GM18858 (cell line): Measurements from ENCODE around the gene ZNF302.
A peak's percentile ranks its signal among the peaks of the same experiment; 100 is the strongest.
"Not testable (repeated sequence)": the region's sequence is repeated elsewhere in the genome, so short reads cannot be mapped to it uniquely, and the experiment has no call there.

Experiments used
- ATAC-seq: cut with Tn5 transposase; IDR thresholded peaks from one replicate; pipeline ENCODE4 v1.9.1; 2021; ENCODE audit not compliant: unreplicated experiment

ZNF302 gene

DNA sequence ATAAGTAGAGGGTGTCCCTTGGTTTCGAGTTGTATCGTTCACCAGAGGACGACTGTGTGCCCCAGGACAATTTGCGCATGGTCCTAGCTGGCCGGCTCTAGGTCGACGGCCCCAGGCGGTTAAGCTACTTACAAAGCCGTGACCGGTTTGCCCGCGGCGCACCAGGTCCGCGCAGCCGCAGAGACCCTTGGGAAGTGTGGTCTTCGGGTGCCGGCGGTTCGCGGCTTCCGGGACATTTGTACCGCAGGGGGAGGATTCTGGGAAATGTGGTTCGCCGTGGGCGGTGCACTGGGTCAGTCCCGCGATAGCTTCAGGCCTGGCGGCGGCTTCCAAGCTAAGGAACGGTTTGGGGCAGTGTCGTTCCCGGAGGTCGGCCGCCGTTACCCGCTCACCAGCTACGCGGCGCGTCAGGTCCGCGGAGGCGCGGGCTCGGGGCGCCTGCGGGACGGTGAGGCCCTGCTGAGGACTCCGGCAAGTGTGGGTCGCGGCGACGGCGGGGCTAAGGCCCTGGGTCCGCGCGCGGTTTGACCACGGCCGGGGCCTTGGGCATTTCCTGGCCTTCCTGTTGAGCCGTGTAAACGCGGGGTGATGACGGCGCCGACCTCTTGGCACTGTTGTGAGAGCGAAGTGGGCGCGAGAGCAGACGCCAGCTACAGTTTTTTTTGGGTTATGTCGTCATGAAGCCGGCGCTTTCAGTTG, at the start of gene ZNF302:
TSS of gene ZNF302 (plus strand) at position 293 of the 699 bp plus-strand sequence. CDS start 1,127 bp downstream, outside the sequence.
- ATAC-seq = peak; percentile 81

DNA sequence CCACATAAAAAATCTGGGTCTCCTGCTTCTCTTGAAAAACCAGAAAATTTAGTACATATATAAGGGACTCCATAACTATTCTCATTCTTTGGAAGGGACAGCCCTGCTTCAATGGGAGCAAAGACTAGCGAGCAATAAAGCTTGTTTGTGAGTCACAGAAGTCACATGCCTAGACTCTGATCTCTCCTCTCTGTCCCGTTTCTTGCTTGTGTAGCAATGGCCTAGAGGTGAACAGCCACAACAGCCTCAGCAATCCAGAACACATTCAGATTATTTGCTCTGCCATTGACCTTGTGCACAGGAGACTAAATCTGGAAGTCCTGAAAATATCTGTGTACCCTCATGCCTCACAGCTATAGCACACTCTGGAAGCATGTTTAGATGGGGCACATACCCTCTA, 43.7 kb upstream of the ZNF302 start:
- ATAC-seq = no peak

DNA sequence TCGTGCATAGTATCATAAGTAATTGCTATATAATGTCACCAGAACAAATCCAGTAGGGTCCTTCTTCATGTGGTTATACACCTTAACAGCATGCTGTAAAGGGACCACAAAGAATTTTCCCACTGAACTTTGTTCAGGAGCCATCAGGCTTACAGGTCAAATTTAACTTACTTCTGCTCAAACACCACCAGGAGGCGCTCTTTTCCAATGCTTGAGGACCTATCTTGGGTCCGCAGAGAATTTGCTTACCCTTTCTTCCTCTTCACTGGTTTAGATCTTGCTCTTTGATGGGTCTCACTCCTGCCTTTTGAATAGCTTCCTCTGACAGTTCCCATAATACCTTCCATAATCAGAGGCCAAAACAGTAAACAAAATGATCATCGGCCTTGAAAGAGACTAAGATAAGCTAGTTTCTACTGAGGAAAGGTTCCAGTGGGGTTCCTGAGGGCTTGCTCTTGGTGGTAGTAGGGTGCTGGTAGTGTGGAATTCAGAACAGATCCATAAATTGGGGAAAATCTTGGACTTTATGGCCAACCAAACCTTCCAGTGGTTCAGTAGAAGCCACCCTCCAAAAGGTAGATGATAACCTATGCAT, 37.9 kb upstream of the ZNF302 start:
- no peak for ATAC-seq

DNA sequence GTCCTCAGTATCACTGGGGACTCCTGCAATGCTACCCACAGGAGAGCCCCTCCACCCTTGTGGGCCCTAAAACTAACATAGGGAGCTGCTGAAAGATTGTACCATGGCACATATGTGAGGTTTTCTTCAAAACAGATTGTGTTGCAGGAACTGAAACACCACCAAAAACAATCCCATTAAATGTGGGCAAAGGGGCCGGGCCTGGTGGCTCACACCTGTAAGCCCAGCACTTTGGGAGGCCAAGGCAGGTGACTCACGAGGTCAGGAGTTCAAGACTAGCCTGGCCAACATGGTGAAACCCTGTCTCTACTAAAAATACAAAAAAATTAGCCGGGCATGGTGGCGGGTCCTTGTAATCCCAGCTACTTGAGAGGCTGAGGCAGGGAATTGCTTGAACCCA, 35.2 kb upstream of the ZNF302 start:
- ATAC-seq = no peak

DNA sequence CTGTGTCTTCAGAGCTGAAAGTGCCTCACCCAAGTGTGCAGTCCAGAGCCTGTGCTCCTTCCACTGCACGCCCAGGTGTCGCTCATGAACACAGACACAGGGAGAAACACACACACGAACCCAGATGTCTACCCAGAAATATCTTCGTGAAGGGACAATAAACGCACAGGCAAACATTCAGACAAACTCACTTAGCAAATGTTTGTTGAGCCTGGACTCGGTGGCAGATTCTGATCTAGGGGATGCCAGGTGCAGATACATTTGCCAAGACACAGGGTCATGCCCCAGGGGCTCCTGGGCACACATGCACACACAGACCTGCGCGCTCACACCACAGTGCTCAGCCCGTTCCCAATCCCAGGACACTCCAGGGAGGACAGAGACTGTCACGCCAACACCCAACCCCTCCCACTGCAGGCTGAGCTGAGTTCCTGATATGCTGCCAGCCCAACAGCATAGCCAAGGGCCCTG, 32.5 kb upstream of the ZNF302 start:
- ATAC-seq = no peak

DNA sequence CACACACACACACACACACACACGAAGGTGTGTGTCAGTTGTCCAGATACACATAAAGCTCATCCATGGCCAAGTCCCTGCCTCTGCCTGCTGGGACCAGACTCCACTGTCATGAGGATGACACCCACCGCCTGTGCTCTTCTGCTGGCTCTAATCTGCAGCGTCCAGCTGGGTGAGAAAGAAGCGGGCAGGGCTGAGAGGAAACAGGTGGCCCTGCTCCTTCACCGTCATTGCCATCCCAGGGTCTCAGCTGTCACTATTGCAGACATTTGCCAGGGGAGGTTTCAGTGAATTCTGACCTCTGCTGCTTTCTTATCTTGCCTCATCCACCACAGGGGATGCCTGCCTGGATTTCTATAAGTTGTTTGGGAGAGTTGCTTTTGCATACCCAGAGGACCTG, 31.9 kb upstream of the ZNF302 start:
- ATAC-seq = no peak

DNA sequence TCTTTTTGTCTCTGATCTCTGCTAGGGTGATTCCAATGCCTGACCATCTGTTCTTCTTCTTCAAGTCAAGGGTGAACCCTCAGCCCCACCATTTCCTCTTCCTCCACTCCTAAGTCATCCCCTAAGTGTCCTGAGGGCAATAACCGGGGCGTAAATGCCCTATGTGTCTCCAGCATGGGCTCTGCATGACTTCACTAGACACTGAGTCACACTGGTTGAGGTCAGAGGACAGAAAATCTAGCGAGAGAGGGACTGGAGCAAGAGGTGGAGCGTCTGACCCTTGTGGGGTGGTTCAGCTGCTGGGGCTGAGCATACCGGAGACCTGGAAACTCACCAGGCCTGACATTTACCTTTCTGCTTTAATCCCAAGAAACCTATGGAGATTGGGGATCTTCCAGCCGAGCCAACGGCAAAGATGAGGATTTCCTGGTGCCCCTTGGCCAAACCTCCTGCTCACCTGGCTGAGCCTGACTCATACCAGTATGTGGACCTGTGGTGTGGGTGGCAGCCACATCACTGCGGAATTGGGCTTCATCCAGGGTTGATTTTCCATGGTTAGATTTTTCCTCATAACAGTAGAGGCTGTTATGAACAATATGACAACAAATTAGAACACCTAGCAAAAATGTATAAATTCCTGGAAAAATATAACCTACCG, 27.5 kb upstream of the ZNF302 start:
- no peak for ATAC-seq

DNA sequence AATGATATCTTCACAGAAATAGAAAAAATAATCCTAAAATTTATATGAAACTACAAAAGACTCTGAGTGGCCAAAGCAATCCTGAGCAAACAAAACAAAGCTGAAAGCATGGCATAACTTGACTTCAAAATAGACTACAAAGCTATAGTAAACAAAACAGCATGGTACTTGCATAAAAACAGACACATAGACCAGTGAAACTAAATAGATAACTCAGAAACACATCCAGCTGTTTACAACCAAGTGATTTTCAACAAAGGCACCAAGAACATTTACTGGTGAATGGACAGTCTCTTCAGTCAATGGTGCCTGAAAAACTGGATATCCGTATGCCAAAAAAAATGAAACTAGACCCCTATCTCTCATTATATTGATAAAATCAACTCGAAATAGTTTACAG, 25.7 kb upstream of the ZNF302 start:
- no peak for ATAC-seq

DNA sequence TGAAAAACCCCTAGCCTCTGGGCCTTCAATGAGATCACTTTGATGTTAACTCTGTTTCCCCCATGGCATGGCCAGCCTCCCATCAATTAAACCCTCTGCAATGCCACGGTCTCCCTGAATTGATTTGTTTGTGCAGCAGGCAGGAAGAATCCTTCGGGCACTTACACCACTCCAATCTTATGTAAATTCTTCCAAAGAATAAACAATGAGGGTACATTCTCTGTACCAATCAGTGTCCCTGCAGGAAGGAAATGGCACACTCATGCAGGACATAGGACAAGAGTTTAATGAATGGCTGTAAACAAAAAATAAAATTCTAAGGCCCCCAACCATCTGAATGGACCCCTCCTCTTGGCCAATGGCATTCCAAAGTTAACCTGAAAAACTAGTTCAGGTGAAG, 22.7 kb upstream of the ZNF302 start:
- no peak for ATAC-seq

DNA sequence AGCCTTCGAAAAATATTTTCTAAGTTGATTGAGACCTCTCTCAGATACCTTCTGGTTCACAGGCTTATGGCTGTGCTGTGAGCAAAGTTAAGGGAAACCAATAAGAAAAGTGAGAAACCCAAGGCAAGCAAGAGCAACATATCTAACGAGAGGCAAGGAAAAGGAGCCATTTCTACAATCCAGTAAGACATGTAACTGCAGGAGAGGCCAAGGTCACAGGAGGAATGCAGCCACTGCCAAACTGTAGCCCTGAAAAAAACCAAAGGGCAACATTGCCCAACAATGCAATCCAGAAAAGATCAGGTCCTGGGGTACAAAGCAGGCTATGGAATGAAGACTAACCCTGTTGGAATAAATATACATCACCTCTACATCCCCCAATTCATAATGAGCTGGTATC, 21.8 kb upstream of the ZNF302 start:
- ATAC-seq = no peak

DNA sequence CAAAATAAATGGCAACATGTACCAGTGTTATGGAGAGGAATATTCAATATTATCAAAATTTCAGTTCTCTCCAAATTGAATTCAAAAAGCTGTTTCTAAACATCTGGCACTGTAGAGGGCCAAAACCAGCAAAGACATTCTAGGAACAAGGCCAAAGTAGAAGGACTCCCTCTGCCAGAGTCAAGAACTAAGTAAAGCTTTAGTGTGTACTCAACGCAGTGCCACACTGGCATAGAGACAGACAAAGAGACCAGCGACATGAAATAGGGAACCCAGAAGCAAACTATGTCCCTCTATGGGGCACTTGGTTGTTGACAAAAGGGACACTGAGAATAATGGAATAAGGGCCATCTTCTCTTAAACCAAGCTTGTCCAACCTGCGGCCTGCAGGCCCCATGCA, 16.1 kb upstream of the ZNF302 start:
- ATAC-seq = no peak

DNA sequence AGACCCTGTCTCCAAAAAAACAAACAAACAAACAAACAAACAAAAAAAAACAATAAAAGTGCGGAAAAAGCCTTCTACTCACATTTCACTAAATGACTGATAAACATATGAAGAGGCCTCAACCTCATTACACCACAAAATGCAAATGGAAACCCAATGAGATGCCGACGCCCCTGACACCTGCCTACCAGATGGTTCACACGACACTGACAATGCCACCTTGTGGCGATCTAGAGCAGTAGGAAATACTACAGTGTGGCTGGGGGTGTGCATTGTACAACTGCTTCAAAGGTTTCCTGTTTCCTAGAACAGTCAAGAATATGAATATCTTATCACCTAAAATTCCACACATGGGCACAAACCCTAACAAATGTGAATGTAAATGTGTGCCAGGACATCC, 14.6 kb upstream of the ZNF302 start:
- ATAC-seq = no peak

DNA sequence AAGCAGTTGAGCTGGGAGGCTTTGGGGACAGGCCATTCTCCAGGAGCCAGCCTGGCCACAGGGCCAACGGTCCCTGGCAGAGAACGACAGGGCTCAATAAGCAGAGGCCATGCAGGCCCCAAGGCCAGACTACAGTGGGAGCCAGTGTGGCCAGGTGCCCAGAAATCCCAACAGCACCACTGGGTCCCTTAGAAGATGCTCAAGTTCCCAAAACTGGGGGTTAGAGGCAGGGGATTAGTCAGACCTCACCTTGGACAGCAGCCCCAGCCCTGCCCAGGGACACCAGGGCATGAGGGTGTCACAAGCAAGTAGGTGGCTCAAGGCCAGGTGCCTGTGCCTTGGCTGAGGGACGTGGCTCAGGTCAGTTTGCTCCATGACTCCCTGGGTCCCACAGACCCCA, 13.3 kb upstream of the ZNF302 start:
- ATAC-seq = no peak

DNA sequence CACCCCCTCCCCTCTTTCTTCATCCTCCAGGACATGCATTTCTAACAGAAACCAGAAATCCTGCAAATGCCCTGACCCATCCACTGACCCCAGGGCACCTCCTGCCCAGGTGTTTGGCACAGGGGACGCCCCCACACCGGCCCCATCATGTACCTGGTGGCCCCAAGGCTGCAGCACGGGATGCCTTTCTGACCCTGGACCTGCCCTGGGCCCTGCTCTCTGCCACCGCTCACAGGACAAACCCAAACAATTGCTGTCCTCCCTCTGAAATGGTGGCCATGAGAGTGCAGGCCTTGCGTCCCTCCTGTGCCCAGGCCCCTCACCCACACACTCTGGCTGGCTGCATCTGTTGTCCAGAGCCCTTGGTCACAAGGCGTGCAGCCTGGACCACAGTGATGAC, 12.6 kb upstream of the ZNF302 start:
- no peak for ATAC-seq

DNA sequence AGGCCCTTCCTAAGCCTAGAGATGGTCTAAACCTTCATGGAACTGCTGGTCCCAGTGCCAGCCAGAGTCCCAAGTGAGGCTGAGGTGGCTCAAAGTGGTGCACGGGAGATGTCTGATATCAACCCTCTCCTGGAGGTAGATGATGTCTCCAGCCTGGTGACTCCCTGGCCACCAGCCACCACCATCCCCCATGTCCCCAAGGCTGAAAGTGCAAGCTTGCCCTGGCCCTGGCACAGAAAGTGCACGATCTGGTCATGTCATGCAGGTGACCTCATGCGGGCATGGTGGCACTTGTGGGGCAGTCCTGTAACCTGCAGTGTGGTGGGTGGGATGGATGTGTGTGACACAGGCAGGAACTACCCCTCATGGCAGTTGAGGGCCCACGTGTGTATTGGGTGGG, 12.2 kb upstream of the ZNF302 start:
- not testable (repeated sequence) for ATAC-seq

DNA sequence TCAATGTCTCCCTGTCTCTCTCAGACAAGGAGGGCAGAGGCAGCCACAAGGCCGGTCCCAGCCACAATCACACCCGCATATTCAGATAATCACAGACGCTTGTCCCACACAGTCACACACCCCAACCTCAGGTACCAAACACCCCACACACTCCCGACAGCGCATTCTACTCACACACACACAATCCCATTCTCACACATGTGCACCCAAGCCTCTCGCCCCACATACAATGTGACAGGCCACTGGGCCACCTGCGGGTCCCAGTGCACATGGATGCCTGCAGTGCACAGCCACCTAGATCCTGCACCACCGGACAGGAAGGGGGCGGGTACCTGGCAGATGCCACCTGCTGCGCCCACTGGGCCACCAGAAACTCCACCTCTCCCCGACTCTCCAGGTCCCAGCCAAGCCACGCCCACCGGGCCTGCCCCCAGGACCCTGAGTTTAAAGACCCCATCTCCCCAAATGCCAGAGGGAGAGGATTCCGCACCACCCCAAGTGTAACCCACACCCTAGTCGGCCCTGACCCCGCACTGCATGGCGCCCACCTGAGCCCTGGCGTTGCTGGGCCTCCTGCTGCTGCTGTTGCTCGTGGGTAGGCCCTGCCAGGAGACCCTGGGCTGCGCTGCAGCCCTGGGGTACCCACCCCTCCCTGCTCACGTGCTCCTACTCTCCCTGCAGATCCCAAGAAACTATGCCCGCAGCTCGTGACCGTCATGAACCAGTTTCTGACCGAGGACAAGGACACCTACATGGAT, 11.1 kb upstream of the ZNF302 start:
- ATAC-seq = no peak

DNA sequence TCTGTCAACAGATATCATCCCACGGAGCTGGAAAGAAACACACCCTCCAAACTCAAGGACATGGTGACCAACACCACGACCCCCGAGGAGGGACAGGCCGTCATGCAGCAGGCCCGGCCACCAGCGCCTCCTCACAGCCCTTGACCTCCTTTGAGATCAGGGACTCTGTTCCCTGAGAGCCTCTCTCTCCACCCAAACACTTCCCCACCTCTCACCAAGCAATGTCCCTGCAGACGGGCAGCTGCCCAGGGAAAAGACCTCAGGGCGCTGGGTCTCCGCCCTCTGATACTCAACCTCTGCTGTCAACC, 10.6 kb upstream of the ZNF302 start:
- ATAC-seq = no peak

DNA sequence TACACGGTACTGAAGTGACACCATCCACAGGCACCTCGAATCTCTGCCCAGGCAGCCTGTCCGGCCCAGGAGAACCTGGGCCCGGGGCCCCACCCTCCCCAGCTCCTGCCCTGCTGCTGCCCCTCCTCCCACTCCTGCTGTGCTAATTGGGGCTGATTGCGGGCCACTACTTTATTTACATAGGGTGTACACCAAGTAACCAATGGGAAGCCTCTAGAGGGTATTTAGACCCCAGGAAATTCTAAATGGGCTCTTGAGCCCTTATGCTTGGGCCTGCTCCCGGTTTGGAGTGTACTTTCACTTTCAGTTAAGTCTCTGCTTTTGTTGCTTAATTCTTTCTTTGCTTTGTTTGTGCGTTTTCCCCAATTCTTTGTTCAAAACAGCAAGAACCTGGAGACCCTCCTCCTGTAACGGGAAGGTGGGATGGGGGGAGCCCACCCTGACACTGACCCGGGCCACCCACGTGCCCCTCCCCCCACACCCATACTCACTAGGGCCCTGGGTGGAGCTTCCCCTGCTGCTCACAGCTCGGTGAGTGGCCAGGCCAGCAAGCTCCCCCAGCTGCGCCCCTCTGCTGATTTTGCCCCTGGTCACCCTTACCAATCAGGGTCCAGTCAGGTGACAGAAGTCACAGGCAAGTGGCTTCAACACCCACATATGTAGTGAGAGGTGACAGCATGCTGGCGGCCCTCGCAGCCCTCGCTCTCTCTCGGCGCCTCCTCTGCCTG, 10.0 kb upstream of the ZNF302 start:
- ATAC-seq = no peak

DNA sequence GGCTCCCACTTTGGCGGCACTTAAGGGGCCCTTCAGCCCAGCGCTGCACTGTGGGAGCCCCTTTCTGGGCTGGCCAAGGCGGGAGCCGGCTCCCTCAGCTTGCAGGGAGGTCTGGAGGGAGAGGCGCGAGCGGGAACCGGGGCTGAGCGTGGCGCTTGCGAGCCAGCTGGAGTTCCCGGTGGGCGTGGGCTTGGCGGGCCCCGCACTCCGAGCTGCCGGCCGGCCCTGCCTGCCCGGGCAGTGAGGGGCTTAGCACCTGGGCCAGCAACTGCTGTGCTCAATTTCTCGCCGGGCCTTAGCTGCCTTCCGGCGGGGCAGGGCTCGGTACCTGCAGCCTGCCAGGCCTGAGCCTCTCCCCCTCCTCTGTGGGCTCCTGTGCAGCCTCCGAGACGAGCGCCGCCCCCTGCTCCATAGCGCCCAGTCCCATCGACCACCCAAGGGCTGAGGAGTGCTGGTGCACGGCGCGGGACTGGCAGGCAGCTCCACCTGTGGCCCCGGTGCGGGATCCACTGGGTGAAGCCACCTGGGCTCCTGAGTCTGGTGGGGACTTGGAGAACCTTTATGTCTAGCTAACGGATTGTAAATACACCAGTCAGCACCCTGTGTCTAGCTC, 9.3 kb upstream of the ZNF302 start:
- ATAC-seq = not testable (repeated sequence)

DNA sequence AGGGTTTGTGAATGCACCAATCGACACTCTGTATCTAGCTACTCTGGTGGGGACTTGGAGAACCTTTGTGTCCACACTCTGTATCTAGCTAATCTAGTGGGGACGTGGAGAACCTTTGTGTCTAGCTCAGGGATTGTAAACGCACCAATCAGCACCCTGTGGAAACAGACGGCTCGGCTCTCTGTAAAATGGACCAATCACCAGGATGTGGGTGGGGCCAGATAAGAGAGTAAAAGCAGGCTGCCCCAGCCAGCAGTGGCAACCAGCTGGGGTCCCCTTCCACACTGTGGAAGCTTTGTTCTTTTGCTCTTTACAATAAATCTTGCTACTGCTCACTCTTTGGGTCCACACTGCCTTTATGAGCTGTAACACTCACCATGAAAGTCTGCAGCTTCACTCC, 8.8 kb upstream of the ZNF302 start:
- ATAC-seq = not testable (repeated sequence)

DNA sequence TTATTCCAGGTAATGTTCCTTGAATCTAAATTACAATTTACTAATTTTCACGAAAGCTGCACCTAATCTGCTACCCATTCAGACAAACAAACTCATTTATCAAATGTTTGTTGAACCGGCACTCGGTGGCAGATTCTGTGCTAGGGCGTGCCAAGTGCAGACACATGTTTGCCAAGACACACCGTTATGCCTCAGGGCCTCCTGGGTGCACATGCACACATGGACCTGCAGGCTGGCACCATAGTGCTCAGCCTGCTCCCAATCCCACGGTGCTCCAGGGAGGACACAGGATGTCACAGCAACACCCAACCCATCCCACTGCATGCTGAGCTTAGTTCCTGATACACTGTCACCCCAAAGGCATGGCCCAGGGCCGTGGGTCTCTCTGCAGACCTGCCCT, 8.2 kb upstream of the ZNF302 start:
- ATAC-seq = no peak
